HL-60 (cell line): Measurements from ENCODE around the gene RAB40B.
A peak's percentile ranks its signal among the peaks of the same experiment; 100 is the strongest.
"Not testable (repeated sequence)": the region's sequence is repeated elsewhere in the genome, so short reads cannot be mapped to it uniquely, and the experiment has no call there.

Experiments used
- DNase-seq, 2 experiments: peaks; one replicate each; pipeline ENCODE4 v3.0.0-alpha.2; 2010 to 2020; ENCODE audit warnings: low read depth in 1 of 2, low spot score in 1 of 2
- H3K27ac ChIP-seq: fragments of 250-450 bp; sonication (Bioruptor Pico); replicated peaks from 2 replicates; pipeline ENCODE4 v1.5.1; 2020; ENCODE audit warnings: mild to moderate bottlenecking, moderate library complexity
- H3K27me3 ChIP-seq: fragments of 250-450 bp; sonication (Bioruptor Pico); 2 replicates; pipeline ENCODE4 v1.5.1; 2021; ENCODE audit warnings: mild to moderate bottlenecking, moderate library complexity; ENCODE audit not compliant: insufficient read depth, poor library complexity, severe bottlenecking
- H3K4me3 ChIP-seq: replicated peaks from 2 replicates; pipeline ENCODE4 v1.5.1; 2011; ENCODE audit warnings: mild to moderate bottlenecking, control low read depth, low read length; ENCODE audit not compliant: insufficient read depth
- CTCF ChIP-seq: IDR thresholded peaks from one replicate; pipeline ENCODE4 v1.5.1; 2011; ENCODE audit warnings: low read length, control low read depth, inconsistent platforms; ENCODE audit not compliant: insufficient read depth
- GABPA ChIP-seq: IDR thresholded peaks from 2 replicates; pipeline ENCODE4 v1.6.1; 2012; ENCODE audit warnings: low read depth
- POLR2AphosphoS5 ChIP-seq: IDR thresholded peaks from 2 replicates; pipeline ENCODE4 v1.6.1; 2012; ENCODE audit warnings: low read depth
- SPI1 ChIP-seq: IDR thresholded peaks from 2 replicates; pipeline ENCODE4 v1.6.1; 2012; ENCODE audit warnings: low read depth, mild to moderate bottlenecking, borderline replicate concordance
- long read RNA-seq: library from polyadenylated mRNA; unstranded; transcript quantifications from one replicate; pipeline ENCODE4 v2.0.0, GENCODE V29; 2020
- TF ChIP-seq, protein P1 (sequence below): IDR thresholded peaks from 2 replicates; pipeline ENCODE4 v1.6.1; 2012; ENCODE audit warnings: low read depth; ENCODE audit not compliant: insufficient replicate concordance

RAB40B gene
- long read RNA-seq, partial matches to known transcripts = 0 of 3 reads
- long read RNA-seq, other reads (novel, unspliced or antisense) = 0 of 3 reads

GRCh38 chr17:82698065-82698973 is at the start of gene RAB40B:
Gene RAB40B (minus strand): TSS chr17:82698698. CDS start chr17:82698596, 102 bp downstream.
- TF ChIP-seq GABPA (no peak), POLR2AphosphoS5 (no peak), CTCF (no peak), SPI1 (no peak)
- TF ChIP-seq, protein P1, sequence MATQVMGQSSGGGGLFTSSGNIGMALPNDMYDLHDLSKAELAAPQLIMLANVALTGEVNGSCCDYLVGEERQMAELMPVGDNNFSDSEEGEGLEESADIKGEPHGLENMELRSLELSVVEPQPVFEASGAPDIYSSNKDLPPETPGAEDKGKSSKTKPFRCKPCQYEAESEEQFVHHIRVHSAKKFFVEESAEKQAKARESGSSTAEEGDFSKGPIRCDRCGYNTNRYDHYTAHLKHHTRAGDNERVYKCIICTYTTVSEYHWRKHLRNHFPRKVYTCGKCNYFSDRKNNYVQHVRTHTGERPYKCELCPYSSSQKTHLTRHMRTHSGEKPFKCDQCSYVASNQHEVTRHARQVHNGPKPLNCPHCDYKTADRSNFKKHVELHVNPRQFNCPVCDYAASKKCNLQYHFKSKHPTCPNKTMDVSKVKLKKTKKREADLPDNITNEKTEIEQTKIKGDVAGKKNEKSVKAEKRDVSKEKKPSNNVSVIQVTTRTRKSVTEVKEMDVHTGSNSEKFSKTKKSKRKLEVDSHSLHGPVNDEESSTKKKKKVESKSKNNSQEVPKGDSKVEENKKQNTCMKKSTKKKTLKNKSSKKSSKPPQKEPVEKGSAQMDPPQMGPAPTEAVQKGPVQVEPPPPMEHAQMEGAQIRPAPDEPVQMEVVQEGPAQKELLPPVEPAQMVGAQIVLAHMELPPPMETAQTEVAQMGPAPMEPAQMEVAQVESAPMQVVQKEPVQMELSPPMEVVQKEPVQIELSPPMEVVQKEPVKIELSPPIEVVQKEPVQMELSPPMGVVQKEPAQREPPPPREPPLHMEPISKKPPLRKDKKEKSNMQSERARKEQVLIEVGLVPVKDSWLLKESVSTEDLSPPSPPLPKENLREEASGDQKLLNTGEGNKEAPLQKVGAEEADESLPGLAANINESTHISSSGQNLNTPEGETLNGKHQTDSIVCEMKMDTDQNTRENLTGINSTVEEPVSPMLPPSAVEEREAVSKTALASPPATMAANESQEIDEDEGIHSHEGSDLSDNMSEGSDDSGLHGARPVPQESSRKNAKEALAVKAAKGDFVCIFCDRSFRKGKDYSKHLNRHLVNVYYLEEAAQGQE = no peak
- Histone ChIP-seq H3K27me3 (peaks cover 8% of the 10 kb centered on the region), H3K27ac (no peak within 1 kb of the TSS), H3K4me3 (peak within 1 kb of the TSS; percentile 60)
- DNase-seq = peak; percentile 92 to 98

- no peak for DNase-seq
- Histone ChIP-seq H3K4me3 (no peak overlapping the region), H3K27ac (no peak overlapping the region), H3K27me3 (no peaks in the 10 kb centered on the region)
- TF ChIP-seq POLR2AphosphoS5 = no peak
- TF ChIP-seq, protein P1 = no peak
- TF ChIP-seq GABPA = no peak
- no peak for TF ChIP-seq CTCF
- no peak for TF ChIP-seq SPI1
Observed at GRCh38 chr17:82745524-82745923, 47.0 kb upstream of the RAB40B start.

DNA sequence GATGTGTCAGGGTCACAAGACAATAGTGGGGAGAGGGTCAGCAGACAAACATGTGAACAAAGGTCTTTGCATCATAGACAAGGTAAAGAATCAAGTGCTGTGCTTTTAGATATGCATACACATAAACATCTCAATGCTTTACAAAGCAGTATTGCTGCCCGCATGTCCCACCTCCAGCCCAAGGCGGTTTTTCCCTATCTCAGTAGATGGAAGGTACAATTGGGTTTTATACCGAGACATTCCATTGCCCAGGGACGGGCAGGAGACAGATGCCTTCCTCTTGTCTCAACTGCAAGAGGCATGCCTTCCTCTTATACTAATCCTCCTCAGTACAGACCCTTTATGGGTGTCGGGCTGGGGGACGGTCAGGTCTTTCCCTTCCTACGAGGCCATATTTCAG is 46.2 kb upstream of the RAB40B start:
- not testable (repeated sequence) for H3K27me3 ChIP-seq, DNase-seq, H3K4me3 ChIP-seq, H3K27ac ChIP-seq

GRCh38 chr17:82743344-82744219 is 45.1 kb upstream of the RAB40B start:
- no peak for DNase-seq
- Histone ChIP-seq H3K27me3 (no peaks in the 10 kb centered on the region), H3K4me3 (no peak overlapping the region), H3K27ac (no peak overlapping the region)
- TF ChIP-seq, protein P1 = no peak
- no peak for TF ChIP-seq SPI1
- no peak for TF ChIP-seq POLR2AphosphoS5
- no peak for TF ChIP-seq GABPA
- TF ChIP-seq CTCF = no peak
